DOHH2 (cell line): ENCODE data around the gene HID1.

ENCODE experiments used
- CTCF ChIP-seq: fragments of 200-600 bp; sonication (generic); IDR thresholded peaks from one replicate; pipeline ENCODE4 v1.5.1; 2014; ENCODE audit warnings: antibody characterized with exemption, mild to moderate bottlenecking, low read depth, low read length; ENCODE audit not compliant: poor library complexity, severe bottlenecking
- EZH2phosphoT487 ChIP-seq: fragments of 200-600 bp; sonication (generic); IDR thresholded peaks from 2 replicates; pipeline ENCODE4 v1.6.1; 2017; ENCODE audit warnings: borderline replicate concordance, mild to moderate bottlenecking, antibody characterized with exemption, low read length, moderate library complexity, mixed read lengths

GRCh38 chr17:74981318-74981978, 8.9 kb upstream of the HID1 start:
- no peak for TF ChIP-seq CTCF
- TF ChIP-seq EZH2phosphoT487 = no peak
